Measurements from ENCODE around the gene STK11IP. TPM values are rescaled to one million over a fixed set of nuclear protein-coding genes. Genes with fewer than 3 reads are reported as not detected.

Gene STK11IP
- polyA plus RNA-seq, 1 donor from 2014 or later = 54.9 TPM

DNA sequence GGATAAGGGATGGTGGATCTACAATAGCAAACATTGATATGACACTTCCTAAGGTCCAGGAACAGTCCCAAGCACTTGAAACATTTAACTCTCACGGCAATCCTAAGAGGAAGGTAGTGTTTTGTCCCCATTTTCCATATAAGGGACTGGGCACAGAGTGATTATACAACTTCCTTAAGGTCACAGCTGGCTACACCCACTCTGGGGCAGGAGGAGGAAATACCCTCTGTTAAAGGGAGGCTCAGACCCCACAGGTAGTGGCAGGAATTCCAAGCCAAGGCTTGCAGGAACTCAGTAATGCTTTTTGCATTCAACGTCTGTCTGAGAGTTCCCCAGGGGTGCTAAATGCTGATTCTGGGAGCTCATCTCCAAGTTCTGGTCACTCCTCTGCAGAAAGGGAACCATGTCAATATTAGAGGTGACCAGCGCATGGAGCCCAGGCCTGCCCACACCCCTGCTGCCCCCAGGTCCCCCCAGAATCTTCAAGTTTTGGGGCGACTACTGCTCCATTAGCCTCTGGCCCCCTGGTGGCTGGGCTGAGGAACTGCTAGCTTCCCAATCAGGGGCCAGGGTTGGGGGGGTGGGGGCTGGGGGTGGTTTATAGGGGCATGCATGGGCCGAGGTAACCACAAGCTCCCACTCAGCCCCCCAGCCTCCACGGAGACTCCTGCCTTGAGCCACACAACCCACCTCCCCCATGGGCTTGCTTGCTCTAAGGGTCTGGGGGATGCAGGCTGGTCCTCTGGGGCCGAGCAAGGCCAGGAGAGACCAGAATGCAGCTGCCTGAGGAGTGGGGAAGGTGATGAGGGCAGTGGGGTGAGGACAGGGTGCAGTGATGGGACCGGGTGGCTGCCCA lies 37.4 kb upstream of the STK11IP start:
- Histone ChIP-seq H3K4me3 (ENCODE audit: low read length) (no peak overlapping the region), H3K27me3 (ENCODE audit: insufficient read depth, low read depth, low read length) (no peaks in the 10 kb centered on the region), H3K27ac (ENCODE audit: low read length) (no peak overlapping the region), H3K79me2 (replicated peaks; ENCODE audit: insufficient read depth, low read length) (no peaks in the 10 kb centered on the region), H3K4me2 (ENCODE audit: low read length) (no peak overlapping the region), H3K36me3 (ENCODE audit: insufficient read depth, low read length) (no peaks in the 10 kb centered on the region), H3K9me2 (ENCODE audit: insufficient read depth, low read length) (no peaks in the 10 kb centered on the region), H3K9me3 (ENCODE audit: low read length) (no peaks in the 10 kb centered on the region), H3F3A (ENCODE audit: insufficient read depth, low read length, poor library complexity, severe bottlenecking) (no peaks in the 10 kb centered on the region), H2AFZ (ENCODE audit: low read depth, low read length) (no peak overlapping the region), H3K9ac (ENCODE audit: low read length) (no peak overlapping the region), H4K20me1 (ENCODE audit: insufficient read depth) (no peaks in the 10 kb centered on the region)
- TF ChIP-seq CTCF (IDR thresholded peaks at IDR 0.05; ENCODE audit: poor library complexity, severe bottlenecking) (peak; percentile 26), REST (IDR thresholded peaks at IDR 0.05; ENCODE audit: borderline replicate concordance) (no peak), EZH2 (IDR thresholded peaks at IDR 0.05; ENCODE audit: borderline replicate concordance, insufficient read depth, low read length, poor library complexity, severe bottlenecking) (no peak)

GRCh38 chr2:219560893-219561178 lies 36.8 kb upstream of the STK11IP start:
- Histone ChIP-seq H3K27ac (ENCODE audit: low read length) (no peak overlapping the region), H3K36me3 (ENCODE audit: insufficient read depth, low read length) (no peaks in the 10 kb centered on the region)

More at GRCh38 chr2:219560893-219561178, 36.8 kb upstream of the STK11IP start:
- Histone ChIP-seq H3K9ac (ENCODE audit: low read length) (no peak overlapping the region), H3K27me3 (ENCODE audit: insufficient read depth, low read depth, low read length) (no peaks in the 10 kb centered on the region), H4K20me1 (ENCODE audit: insufficient read depth) (no peaks in the 10 kb centered on the region), H3K4me3 (ENCODE audit: low read length) (no peak overlapping the region), H3K9me2 (ENCODE audit: insufficient read depth, low read length) (no peaks in the 10 kb centered on the region), H3F3A (ENCODE audit: insufficient read depth, low read length, poor library complexity, severe bottlenecking) (no peaks in the 10 kb centered on the region), H2AFZ (ENCODE audit: low read depth, low read length) (no peak overlapping the region), H3K9me3 (ENCODE audit: low read length) (no peaks in the 10 kb centered on the region), H3K4me2 (ENCODE audit: low read length) (no peak overlapping the region), H3K79me2 (replicated peaks; ENCODE audit: insufficient read depth, low read length) (no peaks in the 10 kb centered on the region)
- TF ChIP-seq POLR2AphosphoS5 (IDR thresholded peaks at IDR 0.05) (no peak), CTCF (IDR thresholded peaks at IDR 0.05; ENCODE audit: poor library complexity, severe bottlenecking) (no peak), TAF1 (IDR thresholded peaks at IDR 0.05; ENCODE audit: low read depth) (no peak), MXI1 (conservative IDR thresholded peaks at IDR 0.05; ENCODE audit: poor library complexity, severe bottlenecking) (no peak), SMC3 (conservative IDR thresholded peaks at IDR 0.05; ENCODE audit: poor library complexity) (no peak), EZH2 (IDR thresholded peaks at IDR 0.05; ENCODE audit: borderline replicate concordance, insufficient read depth, low read length, poor library complexity, severe bottlenecking) (no peak), EP300 (conservative IDR thresholded peaks at IDR 0.05; ENCODE audit: poor library complexity, severe bottlenecking) (no peak), REST (IDR thresholded peaks at IDR 0.05; ENCODE audit: borderline replicate concordance) (no peak), RAD21 (conservative IDR thresholded peaks at IDR 0.05) (no peak)
